ENCODE data around the gene MAP4K4. TPM values are rescaled to one million over a fixed set of nuclear protein-coding genes. Genes with fewer than 3 reads are reported as not detected.
"Not testable (repeated sequence)": the region's sequence is repeated elsewhere in the genome, so short reads cannot be mapped to it uniquely, and the experiment has no call there.

Gene MAP4K4
- total RNA-seq, 1 experiment from 2014 or later, result 58.7 TPM

GRCh38 chr2:101752716-101753616 lies 55.5 kb downstream of the MAP4K4 start:
- Histone ChIP-seq H3K27me3 (ENCODE audit: control insufficient read depth, insufficient read depth, low read length) (no peaks in the 10 kb centered on the region), H3K36me3 (replicated peaks; ENCODE audit: control insufficient read depth, insufficient read depth, low read length) (no peaks in the 10 kb centered on the region), H3K4me3 (ENCODE audit: insufficient read depth, low read depth, low read length) (no peak overlapping the region)
- DNase-seq, result no peak

- Histone ChIP-seq H3K36me3 (replicated peaks; ENCODE audit: control insufficient read depth, insufficient read depth, low read length) (no peaks in the 10 kb centered on the region), H3K4me3 (ENCODE audit: insufficient read depth, low read depth, low read length) (no peak overlapping the region), H3K27me3 (ENCODE audit: control insufficient read depth, insufficient read depth, low read length) (no peaks in the 10 kb centered on the region)
- DNase-seq, result no peak
Measured at GRCh38 chr2:101753720-101754490, 56.4 kb downstream of the MAP4K4 start.

GRCh38 chr2:101754618-101755017 lies 57.1 kb downstream of the MAP4K4 start:
- no peaks in the 10 kb centered on the region for H3K36me3 ChIP-seq (replicated peaks; ENCODE audit: control insufficient read depth, insufficient read depth, low read length)
- no peaks in the 10 kb centered on the region for H3K27me3 ChIP-seq (ENCODE audit: control insufficient read depth, insufficient read depth, low read length)
- H3K4me3 ChIP-seq (ENCODE audit: insufficient read depth, low read depth, low read length), result no peak overlapping the region
- DNase-seq, result no peak

GRCh38 chr2:101756266-101756665 lies 58.8 kb downstream of the MAP4K4 start:
- no peak for DNase-seq
- H3K36me3 ChIP-seq (replicated peaks; ENCODE audit: control insufficient read depth, insufficient read depth, low read length), result no peaks in the 10 kb centered on the region
- H3K27me3 ChIP-seq (ENCODE audit: control insufficient read depth, insufficient read depth, low read length), result no peaks in the 10 kb centered on the region
- no peak overlapping the region for H3K4me3 ChIP-seq (ENCODE audit: insufficient read depth, low read depth, low read length)

GRCh38 chr2:101758001-101758400 lies 60.5 kb downstream of the MAP4K4 start:
- Histone ChIP-seq H3K4me3 (ENCODE audit: insufficient read depth, low read depth, low read length) (no peak overlapping the region), H3K36me3 (replicated peaks; ENCODE audit: control insufficient read depth, insufficient read depth, low read length) (no peaks in the 10 kb centered on the region), H3K27me3 (ENCODE audit: control insufficient read depth, insufficient read depth, low read length) (no peaks in the 10 kb centered on the region)
- no peak for DNase-seq

- Histone ChIP-seq H3K27me3 (ENCODE audit: control insufficient read depth, insufficient read depth, low read length) (no peaks in the 10 kb centered on the region), H3K4me3 (ENCODE audit: insufficient read depth, low read depth, low read length) (no peak overlapping the region), H3K36me3 (replicated peaks; ENCODE audit: control insufficient read depth, insufficient read depth, low read length) (no peaks in the 10 kb centered on the region)
- DNase-seq, result no peak
Measured at GRCh38 chr2:101759162-101759561, 61.7 kb downstream of the MAP4K4 start.

- Histone ChIP-seq H3K27me3 (ENCODE audit: control insufficient read depth, insufficient read depth, low read length) (no peaks in the 10 kb centered on the region), H3K4me3 (ENCODE audit: insufficient read depth, low read depth, low read length) (no peak overlapping the region), H3K36me3 (replicated peaks; ENCODE audit: control insufficient read depth, insufficient read depth, low read length) (no peaks in the 10 kb centered on the region)
- no peak for DNase-seq
Measured at GRCh38 chr2:101762451-101763171, 65.1 kb downstream of the MAP4K4 start.

- Histone ChIP-seq H3K36me3 (replicated peaks; ENCODE audit: control insufficient read depth, insufficient read depth, low read length) (no peaks in the 10 kb centered on the region), H3K27me3 (ENCODE audit: control insufficient read depth, insufficient read depth, low read length) (no peaks in the 10 kb centered on the region), H3K4me3 (ENCODE audit: insufficient read depth, low read depth, low read length) (no peak overlapping the region)
- DNase-seq, result no peak
Measured at GRCh38 chr2:101763496-101764333, 66.2 kb downstream of the MAP4K4 start.

- no peak for DNase-seq
- Histone ChIP-seq H3K27me3 (ENCODE audit: control insufficient read depth, insufficient read depth, low read length) (no peaks in the 10 kb centered on the region), H3K36me3 (replicated peaks; ENCODE audit: control insufficient read depth, insufficient read depth, low read length) (no peaks in the 10 kb centered on the region), H3K4me3 (ENCODE audit: insufficient read depth, low read depth, low read length) (no peak overlapping the region)
Measured at GRCh38 chr2:101766337-101766736, 68.8 kb downstream of the MAP4K4 start.

GRCh38 chr2:101766871-101767739 lies 69.6 kb downstream of the MAP4K4 start:
- H3K27me3 ChIP-seq (ENCODE audit: control insufficient read depth, insufficient read depth, low read length), result no peaks in the 10 kb centered on the region
- H3K4me3 ChIP-seq (ENCODE audit: insufficient read depth, low read depth, low read length), result no peak overlapping the region
- DNase-seq, result no peak
- no peaks in the 10 kb centered on the region for H3K36me3 ChIP-seq (replicated peaks; ENCODE audit: control insufficient read depth, insufficient read depth, low read length)

GRCh38 chr2:101768556-101769220 lies 71.2 kb downstream of the MAP4K4 start:
- no peak for DNase-seq
- Histone ChIP-seq H3K36me3 (replicated peaks; ENCODE audit: control insufficient read depth, insufficient read depth, low read length) (no peaks in the 10 kb centered on the region), H3K4me3 (ENCODE audit: insufficient read depth, low read depth, low read length) (no peak overlapping the region), H3K27me3 (ENCODE audit: control insufficient read depth, insufficient read depth, low read length) (no peaks in the 10 kb centered on the region)

- H3K4me3 ChIP-seq (ENCODE audit: insufficient read depth, low read depth, low read length); H3K27me3 ChIP-seq (ENCODE audit: control insufficient read depth, insufficient read depth, low read length); H3K36me3 ChIP-seq (replicated peaks; ENCODE audit: control insufficient read depth, insufficient read depth, low read length); DNase-seq: not testable (repeated sequence)
Measured at GRCh38 chr2:101769726-101770125, 72.2 kb downstream of the MAP4K4 start.

GRCh38 chr2:101770726-101771125 lies 73.2 kb downstream of the MAP4K4 start:
- H3K36me3 ChIP-seq (replicated peaks; ENCODE audit: control insufficient read depth, insufficient read depth, low read length), result no peaks in the 10 kb centered on the region
- no peaks in the 10 kb centered on the region for H3K27me3 ChIP-seq (ENCODE audit: control insufficient read depth, insufficient read depth, low read length)
- H3K4me3 ChIP-seq (ENCODE audit: insufficient read depth, low read depth, low read length), result no peak overlapping the region
- no peak for DNase-seq
